Lower leg skin (tissue), 3 donors: ENCODE measurements around the gene ASTL.

Experiments
- CTCF ChIP-seq, 3 donors: fragments of 450-650 bp; IDR thresholded peaks; one replicate each; pipeline ENCODE4 v1.5.1; 2016; ENCODE audit warnings: antibody characterized with exemption in 3 of 3, mild to moderate bottlenecking in 3 of 3, moderate library complexity in 2 of 3
- POLR2A ChIP-seq, 2 donors: fragments of 450-650 bp; IDR thresholded peaks; one replicate each; pipeline ENCODE4 v1.6.1; 2016 to 2017; ENCODE audit warnings: antibody characterized with exemption in 2 of 2, mild to moderate bottlenecking in 1 of 2, moderate library complexity in 1 of 2

DNA sequence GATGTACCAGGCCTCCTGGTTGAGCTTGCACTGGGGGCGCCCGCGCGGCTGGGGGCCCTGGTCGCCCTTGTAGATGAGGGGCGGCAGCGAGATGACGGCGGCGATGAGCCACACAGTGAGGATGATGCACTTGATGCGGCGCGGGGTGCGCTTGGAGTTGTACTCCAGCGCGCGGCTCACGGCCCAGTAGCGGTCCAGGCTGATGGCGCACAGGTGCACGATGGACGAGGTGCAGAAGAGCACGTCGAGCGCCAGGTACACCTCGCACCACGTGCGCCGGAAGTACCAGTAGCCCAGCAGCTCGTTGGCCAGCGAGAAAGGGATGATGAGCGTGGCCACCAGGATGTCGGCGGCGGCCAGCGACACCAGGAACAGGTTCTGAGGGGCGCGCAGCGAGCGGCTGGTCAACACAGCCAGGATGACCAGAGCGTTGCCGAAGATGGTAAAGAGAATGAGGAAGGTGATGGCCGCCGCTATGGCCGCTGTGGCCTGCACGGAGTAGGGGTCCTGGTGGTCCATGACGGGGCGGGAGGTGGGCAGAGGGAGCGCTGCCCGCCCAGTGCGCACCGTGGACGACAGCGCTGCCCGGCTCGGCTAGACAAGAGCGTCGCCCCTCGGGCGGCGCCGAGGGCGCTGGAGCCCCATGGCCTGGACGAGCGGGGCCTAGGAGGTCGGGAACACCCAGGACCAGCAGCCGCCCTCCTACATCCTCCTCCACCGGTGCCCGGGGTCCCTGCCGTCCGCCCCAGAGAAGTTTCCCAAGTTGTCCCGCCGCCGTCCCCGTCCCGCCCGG, 22.5 kb downstream of the ASTL start:
- no peak for TF ChIP-seq CTCF (IDR thresholded peaks at IDR 0.05)
- TF ChIP-seq POLR2A (IDR thresholded peaks at IDR 0.05), result no peak
